ENCODE results near the gene RCCD1.

RCCD1 gene

DNA sequence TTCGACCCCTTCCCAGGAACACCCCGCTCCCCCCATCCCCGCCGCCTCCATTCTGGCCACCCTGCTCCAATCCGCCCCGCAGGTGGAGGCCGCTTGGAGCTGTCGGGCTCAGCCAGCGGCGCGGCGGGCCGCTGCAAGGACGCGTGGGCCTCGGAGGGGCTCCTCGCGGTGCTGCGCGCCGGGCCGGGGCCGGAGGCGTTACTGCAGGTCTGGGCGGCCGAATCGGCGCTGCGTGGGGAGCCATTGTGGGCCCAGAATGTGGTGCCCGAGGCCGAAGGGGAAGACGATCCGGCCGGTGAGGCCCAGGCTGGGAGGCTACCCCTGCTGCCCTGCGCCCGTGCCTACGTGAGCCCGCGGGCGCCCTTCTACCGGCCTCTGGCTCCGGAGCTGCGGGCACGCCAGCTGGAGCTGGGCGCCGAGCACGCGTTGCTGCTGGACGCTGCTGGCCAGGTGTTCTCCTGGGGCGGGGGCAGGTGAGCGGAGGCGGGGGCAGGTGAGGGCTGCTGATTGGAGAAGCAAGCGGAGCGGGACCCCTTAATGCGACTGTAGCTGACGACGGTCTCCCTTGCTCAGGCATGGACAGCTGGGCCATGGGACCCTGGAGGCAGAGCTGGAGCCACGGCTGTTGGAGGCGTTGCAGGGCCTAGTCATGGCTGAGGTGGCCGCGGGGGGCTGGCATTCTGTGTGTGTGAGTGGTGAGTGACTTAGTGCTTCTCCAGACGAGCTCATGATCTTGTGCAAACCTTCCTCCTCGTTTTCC, 2.5 kb downstream of the RCCD1 start:
- no peak for TF ChIP-seq RAD21 (IDR thresholded peaks at IDR 0.05; ENCODE audit: low read depth)

DNA sequence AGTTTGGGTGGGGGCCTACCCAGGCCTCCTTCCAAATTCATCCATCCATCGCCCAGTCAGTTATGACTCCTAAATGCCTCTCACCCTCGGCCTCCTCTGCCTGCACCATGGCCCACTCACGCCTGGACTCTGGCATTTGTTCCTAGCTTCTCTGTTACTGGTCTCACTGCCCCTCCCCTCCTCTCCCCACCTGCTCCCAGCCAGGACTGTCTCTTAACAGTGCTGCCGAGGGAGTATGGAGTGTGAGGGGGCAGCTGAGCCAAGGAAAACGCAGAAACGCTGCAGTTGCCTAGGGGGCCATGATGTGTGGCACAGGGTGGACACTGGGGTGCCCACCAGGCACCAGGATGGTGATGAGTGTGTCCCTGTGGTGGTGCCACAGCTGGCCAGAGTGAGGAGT, 3.1 kb downstream of the RCCD1 start:
- TF ChIP-seq YY1 (IDR thresholded peaks at IDR 0.05; ENCODE audit: low read depth) (no peak), ZBTB7A (IDR thresholded peaks at IDR 0.05; ENCODE audit: low read depth) (no peak), FOXM1 (IDR thresholded peaks at IDR 0.05; ENCODE audit: borderline replicate concordance, low read depth) (no peak), CEBPB (IDR thresholded peaks at IDR 0.05) (no peak), EGR1 (IDR thresholded peaks at IDR 0.05) (no peak), TAF1 (IDR thresholded peaks at IDR 0.05; ENCODE audit: low read depth) (no peak)
- TF ChIP-seq, protein P1, sequence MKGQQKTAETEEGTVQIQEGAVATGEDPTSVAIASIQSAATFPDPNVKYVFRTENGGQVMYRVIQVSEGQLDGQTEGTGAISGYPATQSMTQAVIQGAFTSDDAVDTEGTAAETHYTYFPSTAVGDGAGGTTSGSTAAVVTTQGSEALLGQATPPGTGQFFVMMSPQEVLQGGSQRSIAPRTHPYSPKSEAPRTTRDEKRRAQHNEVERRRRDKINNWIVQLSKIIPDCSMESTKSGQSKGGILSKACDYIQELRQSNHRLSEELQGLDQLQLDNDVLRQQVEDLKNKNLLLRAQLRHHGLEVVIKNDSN (IDR thresholded peaks at IDR 0.05) = no peak
- TF ChIP-seq, protein P2, sequence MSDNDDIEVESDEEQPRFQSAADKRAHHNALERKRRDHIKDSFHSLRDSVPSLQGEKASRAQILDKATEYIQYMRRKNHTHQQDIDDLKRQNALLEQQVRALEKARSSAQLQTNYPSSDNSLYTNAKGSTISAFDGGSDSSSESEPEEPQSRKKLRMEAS (IDR thresholded peaks at IDR 0.05) = no peak

DNA sequence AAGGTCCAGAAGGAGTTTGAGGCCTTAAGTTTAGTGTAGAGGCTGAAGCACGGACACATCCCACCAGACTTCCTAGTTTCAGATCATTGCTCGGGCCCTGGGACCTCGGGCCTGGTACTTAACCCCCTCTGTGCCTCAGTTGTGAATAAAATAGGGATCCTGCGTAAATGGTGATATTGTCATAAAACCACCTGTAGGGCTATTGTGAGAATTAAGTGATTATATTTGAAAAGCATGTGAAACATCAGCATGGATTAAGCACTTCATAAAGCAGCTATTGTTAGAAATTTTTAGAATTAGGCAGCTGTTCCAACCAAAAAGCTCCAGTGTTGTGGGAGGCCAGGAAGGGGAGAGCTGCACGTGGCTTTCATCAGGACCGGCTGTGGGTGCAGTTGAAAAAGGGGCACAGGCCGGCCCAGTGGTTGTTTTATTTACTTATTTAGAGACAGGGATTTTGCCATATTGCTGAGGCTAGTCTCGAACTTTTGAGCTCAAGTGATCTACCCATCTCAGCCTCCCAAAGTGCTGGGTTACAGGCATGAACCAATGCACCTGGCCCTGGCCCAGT, 4.4 kb downstream of the RCCD1 start:
- TF ChIP-seq TCF12 (IDR thresholded peaks at IDR 0.05; ENCODE audit: low read depth) (no peak), YY1 (IDR thresholded peaks at IDR 0.05; ENCODE audit: low read depth) (no peak), RAD21 (IDR thresholded peaks at IDR 0.05; ENCODE audit: low read depth) (no peak), CEBPB (IDR thresholded peaks at IDR 0.05) (no peak), TEAD4 (IDR thresholded peaks at IDR 0.05) (no peak), CREB1 (IDR thresholded peaks at IDR 0.05; ENCODE audit: low read depth) (no peak), ZBTB7A (IDR thresholded peaks at IDR 0.05; ENCODE audit: low read depth) (no peak), FOXM1 (IDR thresholded peaks at IDR 0.05; ENCODE audit: borderline replicate concordance, low read depth) (no peak), NFIC (IDR thresholded peaks at IDR 0.05) (no peak), EGR1 (IDR thresholded peaks at IDR 0.05) (no peak), EP300 (IDR thresholded peaks at IDR 0.05; ENCODE audit: borderline replicate concordance) (no peak), TAF1 (IDR thresholded peaks at IDR 0.05; ENCODE audit: low read depth) (no peak)
- TF ChIP-seq, protein P2 (IDR thresholded peaks at IDR 0.05) = no peak
- TF ChIP-seq, protein P1 (IDR thresholded peaks at IDR 0.05) = no peak
- TF ChIP-seq, protein P3, sequence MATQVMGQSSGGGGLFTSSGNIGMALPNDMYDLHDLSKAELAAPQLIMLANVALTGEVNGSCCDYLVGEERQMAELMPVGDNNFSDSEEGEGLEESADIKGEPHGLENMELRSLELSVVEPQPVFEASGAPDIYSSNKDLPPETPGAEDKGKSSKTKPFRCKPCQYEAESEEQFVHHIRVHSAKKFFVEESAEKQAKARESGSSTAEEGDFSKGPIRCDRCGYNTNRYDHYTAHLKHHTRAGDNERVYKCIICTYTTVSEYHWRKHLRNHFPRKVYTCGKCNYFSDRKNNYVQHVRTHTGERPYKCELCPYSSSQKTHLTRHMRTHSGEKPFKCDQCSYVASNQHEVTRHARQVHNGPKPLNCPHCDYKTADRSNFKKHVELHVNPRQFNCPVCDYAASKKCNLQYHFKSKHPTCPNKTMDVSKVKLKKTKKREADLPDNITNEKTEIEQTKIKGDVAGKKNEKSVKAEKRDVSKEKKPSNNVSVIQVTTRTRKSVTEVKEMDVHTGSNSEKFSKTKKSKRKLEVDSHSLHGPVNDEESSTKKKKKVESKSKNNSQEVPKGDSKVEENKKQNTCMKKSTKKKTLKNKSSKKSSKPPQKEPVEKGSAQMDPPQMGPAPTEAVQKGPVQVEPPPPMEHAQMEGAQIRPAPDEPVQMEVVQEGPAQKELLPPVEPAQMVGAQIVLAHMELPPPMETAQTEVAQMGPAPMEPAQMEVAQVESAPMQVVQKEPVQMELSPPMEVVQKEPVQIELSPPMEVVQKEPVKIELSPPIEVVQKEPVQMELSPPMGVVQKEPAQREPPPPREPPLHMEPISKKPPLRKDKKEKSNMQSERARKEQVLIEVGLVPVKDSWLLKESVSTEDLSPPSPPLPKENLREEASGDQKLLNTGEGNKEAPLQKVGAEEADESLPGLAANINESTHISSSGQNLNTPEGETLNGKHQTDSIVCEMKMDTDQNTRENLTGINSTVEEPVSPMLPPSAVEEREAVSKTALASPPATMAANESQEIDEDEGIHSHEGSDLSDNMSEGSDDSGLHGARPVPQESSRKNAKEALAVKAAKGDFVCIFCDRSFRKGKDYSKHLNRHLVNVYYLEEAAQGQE (IDR thresholded peaks at IDR 0.05; ENCODE audit: low read depth) = no peak

DNA sequence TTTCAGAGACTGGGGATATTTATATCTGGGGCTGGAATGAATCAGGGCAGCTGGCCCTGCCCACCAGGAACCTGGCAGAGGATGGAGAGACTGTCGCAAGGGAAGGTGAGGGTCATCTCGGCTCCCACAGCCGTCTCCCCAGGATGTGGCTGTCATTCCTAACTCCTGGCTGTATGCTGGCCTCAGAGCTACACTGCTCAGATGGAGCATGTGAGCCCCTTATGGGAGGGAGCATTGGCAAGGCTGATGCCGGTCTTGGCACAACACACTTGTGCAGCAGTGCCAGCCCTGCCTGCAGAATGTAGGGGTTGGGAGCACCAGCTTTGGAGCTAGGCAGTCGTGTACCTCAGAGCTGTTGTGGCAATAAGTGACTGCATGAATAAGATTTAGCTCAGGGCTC, 5.2 kb downstream of the RCCD1 start:
- no peak for TF ChIP-seq EP300 (IDR thresholded peaks at IDR 0.05; ENCODE audit: borderline replicate concordance)
- no peak for TF ChIP-seq YY1 (IDR thresholded peaks at IDR 0.05; ENCODE audit: low read depth)
- TF ChIP-seq TAF1 (IDR thresholded peaks at IDR 0.05; ENCODE audit: low read depth) = no peak
- TF ChIP-seq CREB1 (IDR thresholded peaks at IDR 0.05; ENCODE audit: low read depth) = no peak
- TF ChIP-seq EGR1 (IDR thresholded peaks at IDR 0.05) = no peak
- TF ChIP-seq RAD21 (IDR thresholded peaks at IDR 0.05; ENCODE audit: low read depth) = no peak
- TF ChIP-seq, protein P3 (IDR thresholded peaks at IDR 0.05; ENCODE audit: low read depth) = no peak
- no peak for TF ChIP-seq ZBTB7A (IDR thresholded peaks at IDR 0.05; ENCODE audit: low read depth)
- TF ChIP-seq, protein P2 (IDR thresholded peaks at IDR 0.05) = no peak
- TF ChIP-seq NFIC (IDR thresholded peaks at IDR 0.05) = no peak

DNA sequence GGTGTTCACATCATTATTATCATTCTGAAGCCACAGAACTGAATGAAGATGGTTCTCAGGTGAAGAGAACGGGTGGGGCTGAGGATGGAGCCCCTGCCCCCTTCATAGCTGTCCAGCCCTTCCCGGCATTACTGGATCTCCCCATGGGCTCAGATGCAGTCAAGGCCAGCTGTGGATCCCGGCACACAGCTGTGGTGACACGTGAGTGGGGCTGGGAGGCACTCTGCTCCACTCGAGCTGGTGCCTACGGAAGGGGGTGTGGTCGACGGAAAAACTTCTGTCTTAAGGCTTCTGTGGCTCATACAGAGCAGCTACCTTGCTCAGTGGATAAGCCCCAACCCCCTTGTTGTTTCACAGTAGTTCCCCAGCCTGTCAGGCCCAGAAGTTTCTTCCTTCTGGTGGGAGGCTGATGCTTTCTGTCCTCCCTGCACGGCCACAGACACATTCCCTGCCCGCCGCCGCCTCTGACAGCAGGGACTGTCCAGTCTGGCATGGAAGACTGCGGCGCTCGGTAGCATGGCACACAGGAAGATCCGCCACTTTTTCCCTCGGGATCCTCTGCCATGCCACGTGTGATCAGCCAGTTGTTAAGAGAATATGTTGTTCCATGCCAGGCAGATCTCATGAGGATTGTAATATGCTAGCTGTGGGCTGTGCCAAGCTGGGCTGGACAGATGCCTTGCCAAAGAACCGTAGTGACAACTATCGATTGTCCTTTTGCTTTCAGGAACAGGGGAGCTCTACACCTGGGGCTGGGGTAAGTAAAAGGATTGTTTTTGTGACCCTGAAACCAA, 5.8 kb downstream of the RCCD1 start:
- TF ChIP-seq NFIC (IDR thresholded peaks at IDR 0.05) (no peak), YY1 (IDR thresholded peaks at IDR 0.05; ENCODE audit: low read depth) (no peak), EP300 (IDR thresholded peaks at IDR 0.05; ENCODE audit: borderline replicate concordance) (no peak), FOXM1 (IDR thresholded peaks at IDR 0.05; ENCODE audit: borderline replicate concordance, low read depth) (no peak)

All from Ishikawa (cell line).